IMR-90 (cell line): ENCODE measurements around the gene TMEM176A. TPM values are rescaled to one million over a fixed set of nuclear protein-coding genes. Genes with fewer than 3 reads are reported as not detected.

Experiments
- ATAC-seq: fragments of 200-7000 bp; cut with Tn5 transposase; 2 replicates; pipeline ENCODE4 v1.9.1; 2020; ENCODE audit warnings: low read depth, mild to moderate bottlenecking, moderate library complexity
- BruUV-seq: library from RNA; stranded (reverse); fragments of 400-500 nt; replicated peaks from 2 replicates; lab custom pipeline; 2021; lab: Mats Ljungman, UMichigan
- CTCF ChIA-PET: fragments of 300-600 bp; formaldehyde crosslinking; extraction: SDS; loops from one replicate; lab custom pipeline; 2021; ENCODE audit warnings: antibody characterized with exemption; lab: Yijun Ruan, JAX
- POLR2A ChIA-PET: fragments of 300-600 bp; sonication (Branson Sonifier 250); formaldehyde crosslinking; loops from one replicate; lab custom pipeline; 2022; ENCODE audit warnings: antibody characterized with exemption; ENCODE audit not compliant: unreplicated experiment; lab: Charles Lee
- DNase-seq: peaks from one replicate; pipeline ENCODE4 v3.0.0; 2013
- H2AFZ ChIP-seq: replicated peaks from 2 replicates; pipeline ENCODE3; 2013; ENCODE audit warnings: low read length, mild to moderate bottlenecking; ENCODE audit not compliant: poor library complexity
- H2AK5ac ChIP-seq: 2 replicates; pipeline ENCODE4 v1.6.1; 2013; ENCODE audit warnings: low read depth, low read length, inconsistent platforms
- H2AK9ac ChIP-seq: replicated peaks from 2 replicates; pipeline ENCODE3; 2013; ENCODE audit warnings: mild to moderate bottlenecking, low read depth, low read length, moderate library complexity; ENCODE audit not compliant: poor library complexity
- H2BK120ac ChIP-seq: 2 replicates; pipeline ENCODE4 v1.6.1; 2013; ENCODE audit warnings: low read depth, low read length, inconsistent platforms
- H2BK15ac ChIP-seq: 3 replicates; pipeline ENCODE4 v1.6.1; 2013; ENCODE audit warnings: low read depth, low read length, inconsistent platforms
- H2BK20ac ChIP-seq: 2 replicates; pipeline ENCODE4 v1.6.1; 2013; ENCODE audit warnings: low read depth, mild to moderate bottlenecking, inconsistent platforms, low read length, moderate library complexity
- H2BK5ac ChIP-seq: 2 replicates; pipeline ENCODE4 v1.6.1; 2013; ENCODE audit warnings: mild to moderate bottlenecking, low read depth, low read length, inconsistent platforms; ENCODE audit not compliant: poor library complexity, severe bottlenecking
- H3K14ac ChIP-seq: replicated peaks from 2 replicates; pipeline ENCODE4 v1.6.1; 2013; ENCODE audit warnings: low read depth, low read length, inconsistent platforms
- H3K18ac ChIP-seq: 2 replicates; pipeline ENCODE4 v1.6.1; 2013; ENCODE audit warnings: low read depth, low read length, control low read depth
- H3K23ac ChIP-seq: 2 replicates; pipeline ENCODE4 v1.6.1; 2013; ENCODE audit warnings: low read depth, low read length, inconsistent platforms
- H3K27ac ChIP-seq: 2 replicates; pipeline ENCODE4 v1.5.1; 2013; ENCODE audit warnings: mild to moderate bottlenecking, control low read depth, low read length; ENCODE audit not compliant: insufficient read depth
- H3K27me3 ChIP-seq: 2 replicates; pipeline ENCODE4 v1.6.1; 2013; ENCODE audit warnings: low read length; ENCODE audit not compliant: control insufficient read depth, insufficient read depth
- H3K36me3 ChIP-seq: 2 replicates; pipeline ENCODE4 v1.6.1; 2013; ENCODE audit warnings: low read length, mixed read lengths; ENCODE audit not compliant: control insufficient read depth, insufficient read depth
- H3K4ac ChIP-seq: 2 replicates; pipeline ENCODE4 v1.6.1; 2013; ENCODE audit warnings: low read depth, low read length, inconsistent platforms
- H3K4me1 ChIP-seq: 2 replicates; pipeline ENCODE4 v1.6.1; 2013; ENCODE audit warnings: low read length, mixed read lengths; ENCODE audit not compliant: control insufficient read depth, insufficient read depth
- H3K4me2 ChIP-seq: 2 replicates; pipeline ENCODE4 v1.6.1; 2013; ENCODE audit warnings: low read depth, mild to moderate bottlenecking, control low read depth, low read length, moderate library complexity
- H3K4me3 ChIP-seq: 2 replicates; pipeline ENCODE4 v1.5.1; 2013; ENCODE audit warnings: low read depth, mild to moderate bottlenecking, control low read depth, low read length, moderate library complexity; ENCODE audit not compliant: insufficient read depth
- H3K56ac ChIP-seq: 2 replicates; pipeline ENCODE4 v1.6.1; 2013; ENCODE audit warnings: low read length, inconsistent platforms; ENCODE audit not compliant: insufficient read depth; ENCODE audit errors: extremely low read depth
- H3K79me1 ChIP-seq, 2 experiments: 2 replicates each; pipeline ENCODE4 v1.6.1; 2013; ENCODE audit warnings: low read length in 2 of 2, inconsistent platforms in 1 of 2, low read depth in 1 of 2
- H3K9ac ChIP-seq: 2 replicates; pipeline ENCODE4 v1.6.1; 2013; ENCODE audit warnings: low read depth, low read length, control low read depth
- H3K9me1 ChIP-seq: 2 replicates; pipeline ENCODE4 v1.6.1; 2013; ENCODE audit warnings: low read length, inconsistent platforms; ENCODE audit not compliant: insufficient read depth
- H3K9me3 ChIP-seq: 2 replicates; pipeline ENCODE4 v1.6.1; 2013; ENCODE audit warnings: low read length; ENCODE audit not compliant: control insufficient read depth, insufficient read depth
- H4K20me1 ChIP-seq: 2 replicates; pipeline ENCODE4 v1.6.1; 2013; ENCODE audit warnings: low read length, inconsistent platforms; ENCODE audit not compliant: insufficient read depth
- H4K5ac ChIP-seq: 2 replicates; pipeline ENCODE4 v1.6.1; 2013; ENCODE audit warnings: mild to moderate bottlenecking, low read depth, low read length, control low read depth
- H4K8ac ChIP-seq, 2 experiments: 2 replicates each; pipeline ENCODE4 v1.6.1; 2013; ENCODE audit warnings: low read depth in 2 of 2, low read length in 2 of 2, control low read depth in 1 of 2, inconsistent platforms in 1 of 2
- H4K91ac ChIP-seq: 2 replicates; pipeline ENCODE4 v1.6.1; 2013; ENCODE audit warnings: low read depth, low read length, inconsistent platforms; ENCODE audit not compliant: insufficient read depth
- RCOR1 ChIP-seq: IDR thresholded peaks from 2 replicates; pipeline ENCODE4 v1.6.1; 2012; ENCODE audit warnings: mild to moderate bottlenecking, low read length, improper control_type of control experiment; ENCODE audit not compliant: insufficient replicate concordance
- USF2 ChIP-seq: fragments of 150-350 bp; IDR thresholded peaks from 2 replicates; pipeline ENCODE4 v1.6.1; 2017; ENCODE audit warnings: mild to moderate bottlenecking, antibody characterized with exemption, low read length, low read depth
- WGBS, 2 experiments: methylation state at CpG; one replicate each; pipeline versions ENCODE4 v1.1.5 to v1.1.7; 2013; ENCODE audit warnings: missing lambda C conversion rate in 2 of 2; ENCODE audit not compliant: insufficient read length in 1 of 2; ENCODE audit errors: extremely low coverage in 2 of 2; 5-methylcytosine and 5-hydroxymethylcytosine counted together
- dilution Hi-C: fragments of 300-500 bp; cut with HindIII; formaldehyde crosslinking; loops from one replicate; pipeline ENCODE4 v1.14.3; 2018; ENCODE audit warnings: low sequenced_read_pairs; ENCODE audit not compliant: unreplicated experiment
- in situ Hi-C: fragments of 300-500 bp; cut with MboI; formaldehyde crosslinking; loops from 3 replicates; pipeline ENCODE4 v1.14.3; 2019; ENCODE audit warnings: low sequenced_read_pairs, inconsistent platforms, mixed read lengths
- intact Hi-C: fragments of 100-400 bp; cut with micrococcal nuclease; formaldehyde crosslinking; loops from 2 replicates; pipeline ENCODE4 v1.10.0; 2022
- polyA plus RNA-seq, 3 experiments: library from polyadenylated mRNA; depleted of rRNA; stranded (reverse); fragments of >200 nt; gene quantifications; 2 replicates each; pipeline ENCODE4 v1.2.3, GENCODE V29; 2012; ENCODE audit warnings: low replicate concordance in 1 of 3
- total RNA-seq: library from RNA; depleted of rRNA; stranded (reverse); fragments of >200 nt; gene quantifications from 2 replicates; pipeline ENCODE4 v1.2.3, GENCODE V29; 2012

Gene TMEM176A
- total and polyA plus RNA-seq, 2 of the 4 experiments (the other 2 are of a cell fraction), result not detected

GRCh38 chr7:150842018-150842417 is 41.4 kb downstream of the TMEM176A start:
- CTCF ChIA-PET, result no interaction called here
- Histone ChIP-seq H3K4ac (no peak overlapping the region; the same call in 1 of the 2 replicates), H2AFZ (no peak overlapping the region), H3K9ac (no peak overlapping the region), H3K27me3 (no peaks in the 10 kb centered on the region), H3K9me1 (no peaks in the 10 kb centered on the region), H2AK5ac (no peak overlapping the region), H3K79me1 (no peaks in the 10 kb centered on the region), H3K4me3 (no peak overlapping the region), H3K9me3 (no peaks in the 10 kb centered on the region), H2BK5ac (no peak overlapping the region), H2BK120ac (no peak overlapping the region), H2BK20ac (no peak overlapping the region), H2BK15ac (no peak overlapping the region), H4K8ac (no peak overlapping the region), H3K14ac (no peak overlapping the region), H3K4me2 (no peak overlapping the region), H4K91ac (no peak overlapping the region), H3K27ac (no peak overlapping the region), H3K4me1 (peaks cover 4% of the 10 kb centered on the region; the same call in 1 of the 2 replicates), H2AK9ac (no peak overlapping the region), H3K36me3 (no peaks in the 10 kb centered on the region), H3K18ac (no peak overlapping the region), H3K23ac (no peak overlapping the region), H3K56ac (no peak overlapping the region), H4K20me1 (no peaks in the 10 kb centered on the region), H4K5ac (no peak overlapping the region)
- dilution Hi-C loops (no loop called here), in situ Hi-C loops (no loop called here), intact Hi-C loops (loop anchor here (2.0 kb wide), 1 partner anchor 21 kb away; no protein-coding TSS in a partner anchor)
- no peak for ATAC-seq
- WGBS, 2 experiments, result 60% methylated on average over 2 of the region's 3 CpGs; no CpG with 5 or more reads in 1 of the 2 experiments
- POLR2A ChIA-PET, result no interaction called here
- no TSS peak for BruUV-seq
- no peak for TF ChIP-seq USF2
- TF ChIP-seq RCOR1, result no peak
- DNase-seq, result no peak
